NOMO-1 treated with DMSO at 0.1 percent for 48 hours (cell line): ENCODE data around the gene ZSWIM6.

ENCODE experiments used
- DNase-seq: peaks from one replicate; lab custom pipeline; 2025; ENCODE audit not compliant: unreplicated experiment; lab: John Stamatoyannopoulos, UW

Gene ZSWIM6

DNA sequence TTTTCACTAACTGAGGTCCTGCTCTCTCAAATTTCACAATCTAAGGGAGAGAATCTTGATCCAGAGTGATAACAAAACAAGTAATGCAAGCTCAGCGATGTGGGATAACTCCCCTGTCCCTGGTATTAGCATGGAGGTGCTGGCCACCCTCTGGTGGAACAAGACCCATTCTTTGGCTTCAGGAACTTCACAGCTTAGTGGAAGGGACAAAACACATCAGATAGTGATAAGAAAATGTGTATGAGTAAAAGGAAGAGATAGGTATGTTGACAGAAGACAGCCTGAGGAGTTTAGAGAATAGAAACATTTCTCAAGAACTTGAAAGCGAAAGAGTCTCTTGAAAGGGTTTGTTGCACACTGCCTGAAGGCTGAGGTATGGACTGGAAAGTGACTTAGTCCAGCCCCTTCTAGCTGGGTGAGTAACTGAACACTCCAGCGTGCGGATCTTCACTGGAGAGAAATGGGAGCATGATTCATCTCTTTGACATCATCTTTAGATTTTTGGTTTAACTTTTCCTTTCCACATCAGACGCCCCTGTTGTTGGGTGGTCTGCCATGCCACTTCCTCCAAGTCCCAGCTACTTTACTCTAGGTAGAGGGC lies 25.4 kb upstream of the ZSWIM6 start:
- peak; percentile 49 for DNase-seq

GRCh38 chr5:61307191-61307590 lies 24.9 kb upstream of the ZSWIM6 start:
- DNase-seq: no peak

DNA sequence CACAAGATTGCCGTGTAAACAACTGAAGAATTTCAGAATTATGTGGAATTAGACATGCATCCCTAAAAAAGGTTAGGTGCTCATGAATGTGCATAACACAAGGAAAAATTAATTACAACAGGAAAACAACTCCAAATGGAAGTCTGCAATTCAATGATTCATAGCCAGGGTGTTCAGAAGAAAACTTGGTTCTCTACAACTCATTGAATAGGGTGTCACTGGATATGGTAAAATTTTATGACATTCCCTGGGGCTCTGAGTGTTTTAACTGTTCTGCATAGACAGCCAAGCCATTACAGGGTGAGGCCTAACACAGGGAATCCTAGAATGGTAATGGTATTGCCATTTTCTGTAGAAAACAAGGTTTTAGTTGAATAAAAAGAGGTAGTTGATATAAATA lies 24.4 kb upstream of the ZSWIM6 start:
- no peak for DNase-seq

DNA sequence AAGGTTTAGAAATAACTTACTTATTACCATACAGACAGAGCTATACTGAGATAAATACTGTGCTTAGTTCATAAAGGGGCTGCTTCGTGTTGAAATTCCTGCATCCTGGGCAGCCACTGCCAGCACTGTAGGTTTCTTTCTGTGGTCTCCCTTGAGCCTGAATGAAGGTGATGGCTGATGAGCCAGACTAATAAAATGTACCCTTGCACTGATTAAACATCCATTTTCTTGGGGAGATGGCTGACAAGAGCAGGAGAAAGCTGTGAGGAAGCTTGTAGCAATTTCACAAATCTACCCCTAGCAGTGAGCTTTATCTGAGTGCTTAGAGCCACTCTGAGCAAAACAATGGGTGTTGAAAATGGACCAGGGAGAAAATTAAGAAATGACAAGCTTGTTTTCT lies 23.3 kb upstream of the ZSWIM6 start:
- no peak for DNase-seq

DNA sequence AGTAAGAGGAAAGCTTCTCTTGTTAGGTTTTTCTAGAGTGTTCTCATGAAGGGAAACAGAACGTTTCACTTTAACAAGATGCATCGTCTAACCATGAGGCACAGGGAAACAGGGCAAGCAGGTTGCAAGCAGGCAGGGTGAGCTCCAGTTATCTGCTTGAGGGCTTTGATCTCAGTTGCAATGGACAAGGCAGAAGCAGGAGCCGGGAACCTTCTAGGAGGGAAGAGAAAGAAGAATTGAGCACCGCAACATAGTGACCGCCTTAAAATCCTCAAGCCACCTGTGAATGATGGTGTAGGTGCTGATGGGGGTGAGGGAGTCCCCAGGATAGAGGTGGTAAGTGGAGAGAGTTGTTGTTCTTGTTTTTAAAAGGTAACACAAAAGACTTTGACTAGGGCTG lies 22.9 kb upstream of the ZSWIM6 start:
- DNase-seq: no peak

GRCh38 chr5:61311056-61311610 lies 20.9 kb upstream of the ZSWIM6 start:
- no peak for DNase-seq

DNA sequence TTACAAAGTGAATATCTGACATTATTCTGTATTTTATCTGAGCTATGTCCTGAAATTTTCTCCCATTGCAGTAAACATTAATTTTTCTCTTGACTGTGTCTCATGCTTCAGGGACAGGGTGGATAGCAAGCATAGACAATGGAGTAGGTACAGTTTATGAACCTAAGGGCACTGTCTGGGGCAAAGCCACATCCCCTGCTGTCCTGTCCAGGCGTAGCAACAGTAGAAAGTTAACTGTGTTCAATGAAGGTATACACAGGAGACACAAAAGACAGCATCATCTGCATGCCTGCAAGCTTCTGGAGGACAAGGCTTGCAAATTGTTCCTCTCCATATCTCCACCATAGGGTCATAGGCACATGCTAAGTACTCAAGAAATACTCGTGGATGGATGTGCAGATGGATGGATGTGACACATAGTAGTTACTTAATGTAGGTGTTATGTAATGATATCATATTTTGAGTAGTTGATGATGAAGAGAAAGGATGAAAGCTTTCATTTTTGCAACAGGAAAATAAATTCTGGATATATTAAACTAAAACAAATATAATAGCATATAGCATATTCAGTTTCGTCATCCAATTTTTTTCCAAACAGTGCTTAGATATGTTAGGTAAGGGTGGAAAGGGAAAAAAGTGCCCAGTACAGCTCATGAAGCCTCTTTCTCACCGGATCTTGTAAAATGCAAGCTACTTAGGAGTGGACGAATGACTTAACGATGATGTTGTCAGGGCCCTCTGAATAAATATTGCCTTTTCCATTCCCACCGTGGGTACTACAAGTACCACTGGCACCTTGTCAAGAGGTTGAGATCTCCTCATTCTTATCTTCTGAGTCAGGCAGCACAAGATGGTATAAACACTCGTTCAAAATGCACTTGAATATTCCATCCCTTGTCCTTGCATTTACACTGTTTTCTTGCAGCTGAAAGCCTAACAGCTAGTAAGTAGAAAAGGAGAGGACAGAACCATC lies 19.9 kb upstream of the ZSWIM6 start:
- DNase-seq: no peak

DNA sequence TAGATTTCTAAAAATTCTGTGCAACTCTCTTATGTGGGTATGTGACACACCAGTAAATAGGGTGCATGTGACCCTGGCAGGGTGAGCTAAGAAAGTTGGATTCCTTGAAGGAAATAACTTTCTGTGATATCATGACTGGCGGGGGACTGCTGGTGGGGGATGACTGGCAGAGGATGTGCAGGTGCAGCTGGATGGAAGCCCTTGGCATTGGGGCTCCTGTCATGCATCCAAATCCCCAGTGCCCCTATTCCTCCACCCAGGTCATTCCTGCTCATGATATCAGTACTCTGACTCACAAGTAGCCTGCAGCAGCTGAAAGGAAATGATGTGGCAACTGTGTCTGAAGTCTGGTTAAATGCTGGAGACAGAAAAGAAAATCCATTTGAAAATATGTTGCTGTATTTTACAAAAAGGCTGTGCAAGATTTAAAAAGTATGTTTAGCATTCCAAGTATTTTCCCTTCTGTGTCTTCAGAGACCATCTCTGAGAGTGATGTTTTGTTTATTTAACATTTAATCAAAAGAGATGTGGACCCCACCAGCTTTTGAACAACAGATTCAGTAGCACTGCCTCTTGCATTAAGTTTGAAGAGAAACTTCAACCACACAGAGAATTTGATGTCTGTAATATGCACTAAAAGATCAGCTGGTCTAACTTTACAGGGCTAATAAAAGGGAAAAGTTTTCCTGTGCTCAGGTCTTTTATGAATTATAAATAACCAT lies 17.9 kb upstream of the ZSWIM6 start:
- peak; percentile 78 for DNase-seq

DNA sequence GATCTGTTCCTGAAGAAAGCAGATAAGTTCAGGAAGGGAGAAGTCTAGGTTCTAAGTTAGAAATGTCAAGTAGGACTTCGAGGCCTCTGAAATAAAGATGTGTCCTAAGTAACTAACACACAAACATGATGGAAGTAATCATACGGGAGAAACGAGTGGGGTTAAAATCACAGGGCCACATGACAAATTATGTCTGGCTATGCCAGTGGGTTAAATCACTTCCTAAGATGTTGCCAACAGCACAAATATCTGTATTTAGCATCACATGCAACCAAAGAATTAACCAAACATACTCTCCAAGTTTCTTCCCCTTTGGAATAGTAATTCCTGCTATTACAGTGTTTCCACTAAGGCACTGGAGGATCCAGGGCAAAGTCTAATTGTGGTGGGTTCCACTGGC lies 13.7 kb upstream of the ZSWIM6 start:
- DNase-seq: no peak

- peak; percentile 94 for DNase-seq
Measured at GRCh38 chr5:61319388-61320146, 12.5 kb upstream of the ZSWIM6 start.

DNA sequence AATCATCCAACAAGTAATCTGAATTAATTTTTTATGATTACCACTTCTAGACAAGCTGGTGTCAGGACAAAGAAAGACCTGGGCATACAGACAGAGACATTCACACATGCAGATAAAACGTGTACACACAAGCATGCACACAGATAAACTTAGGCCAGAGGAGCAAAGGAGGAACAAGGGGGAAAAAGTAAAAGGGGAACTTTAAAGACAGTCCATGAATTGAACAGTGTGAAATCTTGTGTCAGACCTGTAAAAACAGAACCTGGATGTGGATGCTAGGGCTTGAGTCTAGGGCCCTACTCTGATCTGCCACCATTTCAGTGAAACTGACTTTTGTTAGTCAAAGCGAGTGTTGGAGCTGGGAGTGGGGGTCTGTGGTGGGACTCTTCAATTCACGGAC lies 11.2 kb upstream of the ZSWIM6 start:
- DNase-seq: peak; percentile 84

DNA sequence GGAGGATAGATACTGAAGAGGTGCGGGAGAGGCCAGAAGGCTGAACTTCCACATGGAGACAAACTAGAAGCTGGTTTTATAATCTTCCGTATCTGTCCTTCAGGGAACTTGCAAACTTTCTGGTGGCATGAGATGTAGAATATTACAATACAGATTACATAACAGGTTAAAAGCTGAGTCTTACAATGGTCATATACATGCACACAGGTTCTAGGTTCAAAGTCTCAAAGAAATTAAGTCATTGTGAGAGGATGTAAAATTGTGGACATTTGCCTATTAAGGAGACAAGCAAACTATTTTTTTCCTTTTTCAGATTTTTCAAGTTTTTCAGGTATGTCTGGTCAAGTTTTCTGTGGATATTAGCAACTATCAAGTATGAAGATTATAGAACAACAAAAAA lies 10.4 kb upstream of the ZSWIM6 start:
- DNase-seq: no peak

DNA sequence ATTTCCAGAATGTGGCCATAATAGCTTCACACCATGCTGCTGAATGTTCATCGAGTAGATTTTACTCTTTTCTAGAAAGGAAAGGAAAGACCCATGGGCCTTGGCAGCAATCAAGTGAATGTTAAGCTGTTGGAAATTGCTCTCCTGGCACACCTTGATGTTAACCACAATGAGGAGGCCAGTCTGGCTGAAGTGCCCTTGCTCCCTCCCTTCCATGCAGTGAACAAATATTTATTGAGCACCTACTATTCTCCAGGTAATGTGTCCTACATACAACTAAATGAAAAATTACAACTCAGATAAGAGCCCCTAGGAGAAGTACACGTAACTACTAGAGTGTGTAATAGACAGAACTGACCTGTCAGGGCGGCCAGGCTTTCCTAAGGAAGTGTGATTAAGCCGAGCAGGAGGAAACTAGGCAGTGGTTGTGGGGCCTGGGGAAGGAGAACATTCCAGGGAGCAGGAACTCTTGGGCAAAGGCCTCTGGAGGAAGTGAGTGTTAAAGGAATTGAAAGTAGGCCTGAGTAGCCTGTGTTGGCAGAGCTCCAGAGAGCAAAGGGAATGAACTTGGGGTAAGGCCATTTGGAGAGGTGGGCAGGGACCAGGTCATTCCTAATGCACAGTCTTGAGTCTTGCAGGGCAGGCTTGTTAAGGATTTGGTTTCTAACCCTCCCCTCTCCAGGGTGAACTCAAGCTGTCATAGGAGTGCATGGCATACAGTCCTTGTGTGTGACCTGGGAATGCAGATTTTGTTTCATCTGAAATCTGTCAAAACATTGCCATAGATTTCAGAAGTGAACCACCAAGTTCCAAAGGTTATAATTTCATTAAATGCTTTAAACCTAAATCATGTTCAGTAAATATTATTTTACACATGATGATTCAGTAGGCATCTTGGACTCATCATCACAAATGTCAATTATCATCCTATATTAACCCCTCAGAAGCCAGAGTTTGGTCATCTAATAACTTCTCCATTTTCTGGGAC lies 9.0 kb upstream of the ZSWIM6 start:
- DNase-seq: no peak

GRCh38 chr5:61327760-61328753 lies 4.0 kb upstream of the ZSWIM6 start:
- DNase-seq: peak; percentile 59

DNA sequence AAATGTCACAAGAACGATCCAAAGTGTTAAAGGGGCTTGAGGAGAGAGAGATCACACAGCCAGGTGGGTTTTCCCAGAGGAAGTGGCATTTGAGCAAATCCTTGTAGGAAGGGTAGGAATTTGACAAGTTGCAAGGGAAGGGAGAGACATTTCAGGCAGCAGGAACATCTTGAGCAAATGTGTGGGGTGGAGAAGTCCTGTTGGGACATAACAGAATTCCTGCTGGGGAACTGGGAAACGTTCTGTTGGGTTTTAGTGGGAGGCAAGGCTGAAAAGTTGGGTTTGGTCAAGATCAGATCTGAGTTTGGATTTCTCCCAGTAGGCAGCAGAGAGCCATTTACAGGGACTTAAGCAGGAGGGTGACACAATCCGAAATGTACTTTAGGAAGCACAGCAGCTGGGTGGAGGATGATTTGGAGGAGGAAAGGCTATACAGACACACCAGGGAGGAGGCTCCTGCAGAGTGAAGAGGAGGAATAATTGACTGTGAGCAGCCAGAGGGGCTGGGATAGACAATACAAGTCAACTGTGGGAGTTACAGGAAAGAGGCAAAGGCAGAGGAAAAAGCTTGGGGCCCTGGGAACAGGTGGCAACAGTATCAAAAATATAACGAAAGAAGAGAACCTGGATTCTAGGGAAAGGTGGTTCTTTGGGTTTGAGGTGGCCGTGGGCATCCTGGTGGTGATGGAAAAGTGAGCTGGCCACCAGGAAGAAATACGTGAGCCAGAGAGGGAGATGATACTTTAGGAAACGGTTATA lies 3.1 kb upstream of the ZSWIM6 start:
- no peak for DNase-seq

- peak; percentile 59 for DNase-seq
Measured at GRCh38 chr5:61329550-61330128, 2.4 kb upstream of the ZSWIM6 start.

DNA sequence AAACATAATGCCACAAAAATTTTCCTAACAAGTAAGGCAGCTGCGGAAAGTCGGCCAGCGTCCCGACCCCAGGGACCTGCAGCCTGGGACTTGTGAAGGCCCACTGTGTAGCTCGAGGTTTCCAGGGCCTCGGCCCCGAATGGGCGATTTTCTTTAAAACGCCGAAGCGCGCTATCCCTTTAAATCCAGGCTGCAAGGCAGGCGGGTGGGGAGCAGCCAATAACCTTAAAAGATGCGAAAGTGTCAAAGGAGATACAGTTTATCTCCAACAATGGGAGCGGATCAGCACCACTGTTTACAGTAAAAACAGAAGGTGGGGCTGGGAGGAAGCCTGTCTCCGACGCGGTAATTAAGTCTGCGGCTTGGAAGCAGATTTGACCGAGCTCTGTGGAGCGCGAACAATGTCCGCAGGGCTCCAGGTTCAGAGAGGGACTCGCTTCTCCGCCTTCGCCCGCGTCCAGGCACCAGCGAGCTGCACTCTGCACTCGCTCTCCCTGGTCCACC lies 1.7 kb upstream of the ZSWIM6 start:
- DNase-seq: peak; percentile 39
